ENCODE measurements around the gene MRPS15.
"Not testable (repeated sequence)": the region's sequence is repeated elsewhere in the genome, so short reads cannot be mapped to it uniquely, and the experiment has no call there.

The MRPS15 gene

GRCh38 chr1:36482724-36483388 is 18.7 kb upstream of the MRPS15 start, which contains the start of gene CSF3R:
Gene CSF3R, minus strand, starts transcription at chr1:36482913. Its CDS starts 3,417 bp downstream, at chr1:36479496.
- DNase-seq = peak; percentile 64 to 72 (median 68)

DNA sequence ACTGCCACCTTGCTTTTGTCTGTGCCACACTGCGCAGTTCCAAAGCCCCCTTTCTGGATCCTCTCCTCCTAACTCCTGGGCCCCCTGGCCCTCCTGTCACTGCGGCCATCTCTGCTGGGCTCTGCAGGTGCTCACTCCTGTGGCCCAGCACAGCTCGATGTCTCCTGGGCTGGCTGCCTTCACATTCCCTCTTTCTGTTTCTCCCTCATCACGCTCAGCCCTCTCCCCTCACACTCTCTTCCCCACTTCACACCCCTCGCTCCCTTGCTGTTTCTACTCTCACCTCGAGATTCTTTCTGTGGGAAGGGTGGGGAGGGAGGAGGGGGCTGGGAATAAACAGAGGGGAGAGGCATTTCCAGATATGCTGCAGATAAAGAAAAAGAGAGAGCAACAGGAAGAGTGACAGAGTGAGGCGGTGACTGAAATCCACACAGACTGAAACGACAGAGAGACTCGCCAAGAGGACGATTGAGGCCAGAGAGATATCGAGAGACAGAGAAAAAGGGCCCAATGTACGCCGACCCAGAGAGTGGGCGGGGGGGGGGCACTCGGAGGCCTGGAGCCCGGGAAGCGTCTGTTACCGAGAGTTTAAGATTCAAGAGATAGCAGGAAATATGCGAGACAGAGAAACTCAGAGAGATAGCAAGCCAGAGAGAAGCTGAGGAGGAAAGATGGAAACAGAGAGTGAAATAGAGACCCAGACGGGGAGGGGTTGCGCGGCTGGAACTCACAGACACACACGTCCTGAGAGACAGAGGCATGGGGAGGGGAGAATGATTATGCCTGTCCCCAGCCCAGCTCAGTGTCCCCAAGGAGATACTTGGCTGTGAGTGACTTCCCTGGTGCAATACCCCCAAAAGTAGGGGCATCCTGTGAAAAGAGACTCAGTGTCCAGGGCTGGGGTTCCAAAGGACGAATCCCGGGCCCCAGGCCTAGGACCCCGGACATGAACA is 17.9 kb upstream of the MRPS15 start:
- peak in 2 of 3 donors; percentile 31 to 42 for DNase-seq

GRCh38 chr1:36481091-36481490 is 16.9 kb upstream of the MRPS15 start:
- no peak for DNase-seq

DNA sequence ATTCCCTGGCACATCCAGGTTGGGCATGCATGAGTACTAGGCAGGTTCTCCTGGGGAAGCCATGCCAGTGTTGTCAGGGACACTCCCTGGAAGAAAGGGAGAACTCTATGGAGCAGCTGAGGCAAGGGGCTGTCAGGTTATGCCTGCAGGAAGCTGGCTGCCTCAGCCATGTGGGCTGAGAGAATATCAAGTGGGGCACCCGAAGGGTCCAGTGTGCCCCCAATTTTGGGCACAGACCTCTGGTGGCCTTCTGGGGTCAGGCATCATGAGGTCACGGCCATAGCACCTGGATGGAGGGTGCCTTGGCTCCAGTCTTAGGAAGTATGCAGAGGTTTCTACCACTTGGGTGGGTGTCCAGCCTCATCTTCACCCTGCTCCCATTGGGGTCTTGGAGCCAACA is 16.0 kb upstream of the MRPS15 start:
- DNase-seq = no peak

DNA sequence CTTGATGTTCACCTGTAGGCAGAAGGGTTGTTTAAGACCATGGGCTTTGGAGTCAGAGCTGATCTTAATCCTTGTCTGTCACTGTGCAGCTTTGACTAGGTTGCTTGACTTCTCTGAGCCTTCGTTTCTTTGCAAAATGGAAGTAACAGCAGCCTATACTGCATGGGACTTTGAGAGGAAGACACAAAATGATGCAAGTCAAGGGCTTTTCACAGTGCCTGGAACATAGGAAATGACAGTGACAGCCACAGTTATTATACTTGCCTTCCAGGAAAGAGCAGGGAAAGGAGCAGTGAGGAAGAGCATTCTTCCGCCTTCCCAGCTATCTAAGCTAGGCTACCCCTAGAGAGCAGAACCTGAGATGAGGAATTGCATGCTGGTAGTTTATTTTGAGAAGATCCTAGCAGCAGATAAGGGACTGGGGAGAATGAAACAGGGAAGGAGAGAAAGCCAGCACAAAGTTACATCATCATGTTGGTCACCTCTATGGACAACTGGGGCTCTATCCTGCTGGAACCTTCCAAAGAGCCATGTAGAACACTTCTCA is 15.4 kb upstream of the MRPS15 start:
- DNase-seq = peak in 2 of 3 donors; percentile 17 to 43

DNA sequence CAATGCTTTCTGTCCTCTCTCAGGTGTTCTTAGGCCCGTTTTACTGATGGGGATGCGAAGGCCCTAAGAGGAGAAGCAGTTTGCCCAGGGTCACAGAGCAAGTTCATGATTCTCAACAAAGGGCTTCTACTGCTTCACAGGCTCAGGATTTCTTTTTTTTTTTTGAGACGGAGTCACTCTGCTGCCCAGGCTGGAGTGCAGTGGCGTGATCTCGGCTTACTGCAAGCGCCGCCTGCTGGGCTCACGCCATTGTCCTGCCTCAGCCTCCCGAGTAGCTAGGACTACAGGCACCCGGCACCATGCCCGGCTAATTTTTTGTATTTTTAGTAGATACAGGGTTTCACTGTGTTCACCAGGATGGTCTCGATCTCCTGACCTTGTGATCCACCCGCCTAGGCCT is 13.4 kb upstream of the MRPS15 start:
- not testable (repeated sequence) for DNase-seq

- DNase-seq = no peak
These were observed 12.8 kb upstream of the MRPS15 start for GRCh38 chr1:36476945-36477344.

- DNase-seq = no peak
These were observed 11.9 kb upstream of the MRPS15 start for GRCh38 chr1:36475910-36476604.

DNA sequence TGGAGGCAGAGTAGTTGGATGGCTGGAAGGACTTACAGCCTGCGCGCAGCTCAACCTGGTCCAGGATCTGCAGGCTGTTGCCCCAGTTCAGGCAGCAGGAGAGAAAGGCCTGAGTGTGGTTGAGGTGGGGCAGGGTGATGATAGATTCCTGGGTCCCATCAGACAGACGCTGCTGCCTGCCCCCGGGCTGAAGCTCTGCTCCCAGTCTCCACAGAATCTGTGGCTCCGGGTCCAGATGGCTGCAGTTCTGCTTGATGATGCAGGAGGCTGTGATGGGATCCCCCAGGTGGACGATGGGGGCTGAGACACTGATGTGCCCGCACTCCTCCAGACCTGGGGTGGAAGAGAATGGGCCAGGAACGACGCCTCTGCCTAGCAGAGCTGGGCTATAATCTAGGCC is 11.2 kb upstream of the MRPS15 start:
- no peak for DNase-seq

DNA sequence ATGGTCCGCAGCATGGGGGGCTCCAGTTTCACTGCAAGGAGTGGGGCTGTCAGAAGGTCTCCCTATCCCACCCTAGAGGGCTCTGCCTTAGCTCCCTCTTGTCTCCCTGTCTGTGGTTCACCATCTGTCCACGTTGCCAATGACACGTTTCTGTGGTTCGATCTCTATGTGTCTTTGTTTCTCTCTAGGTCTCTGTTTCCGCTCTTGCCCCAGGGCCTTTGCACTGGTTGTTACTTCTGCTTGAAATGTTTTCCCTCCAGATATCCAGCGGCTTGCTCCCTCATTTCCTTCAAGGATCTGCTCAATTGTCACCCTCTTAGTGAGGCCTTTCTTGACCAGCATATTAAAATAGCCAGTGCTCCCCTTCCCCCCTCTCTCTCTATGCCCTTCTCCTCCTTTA is 8.5 kb upstream of the MRPS15 start:
- DNase-seq = no peak

DNA sequence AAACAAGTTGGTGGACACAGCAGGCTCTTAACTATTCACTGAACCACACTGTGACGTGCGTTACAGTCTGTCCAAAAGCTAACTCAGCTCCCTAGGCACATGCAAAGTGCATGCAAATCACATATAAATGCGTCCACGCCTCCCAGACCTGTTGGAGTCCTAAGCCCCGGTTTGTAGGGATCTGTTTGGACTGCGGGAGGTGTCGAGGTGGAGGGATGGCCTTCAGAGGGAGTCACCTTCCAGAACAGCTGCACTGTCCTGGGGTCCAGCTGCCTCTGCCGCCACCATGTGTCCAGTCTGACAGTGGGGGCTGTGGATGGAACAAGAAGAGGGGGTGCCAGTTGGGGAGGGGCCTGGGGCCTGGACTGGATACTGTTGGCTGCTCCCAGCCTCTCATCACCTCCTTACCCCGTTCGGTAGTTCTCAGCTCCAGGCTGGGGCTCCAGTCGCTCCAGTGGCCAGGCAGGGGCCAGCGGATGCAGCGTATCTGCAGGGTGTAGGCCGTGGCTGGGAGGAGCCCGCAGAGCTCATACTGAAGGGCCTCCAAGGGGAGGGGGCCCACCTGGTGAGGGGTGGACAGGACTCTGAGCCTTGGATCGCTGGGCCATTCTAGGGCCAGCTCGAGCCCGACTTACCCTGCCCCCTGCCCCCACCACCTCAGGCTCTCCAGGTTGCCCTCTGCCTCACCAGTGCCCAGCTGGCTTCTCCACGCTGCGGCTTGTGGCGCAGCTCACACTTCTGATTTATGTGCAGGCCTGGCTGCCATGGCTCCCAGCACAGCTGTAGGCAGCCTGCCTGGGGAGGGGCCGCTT is 7.9 kb upstream of the MRPS15 start:
- DNase-seq = no peak

- DNase-seq = no peak
These were observed 5.0 kb upstream of the MRPS15 start for GRCh38 chr1:36469163-36469562.

GRCh38 chr1:36467700-36468455 is 3.7 kb upstream of the MRPS15 start:
- DNase-seq = peak in 1 of 3 donors; percentile 15

- no peak for DNase-seq
These were observed 2.8 kb upstream of the MRPS15 start for GRCh38 chr1:36467027-36467410.

DNA sequence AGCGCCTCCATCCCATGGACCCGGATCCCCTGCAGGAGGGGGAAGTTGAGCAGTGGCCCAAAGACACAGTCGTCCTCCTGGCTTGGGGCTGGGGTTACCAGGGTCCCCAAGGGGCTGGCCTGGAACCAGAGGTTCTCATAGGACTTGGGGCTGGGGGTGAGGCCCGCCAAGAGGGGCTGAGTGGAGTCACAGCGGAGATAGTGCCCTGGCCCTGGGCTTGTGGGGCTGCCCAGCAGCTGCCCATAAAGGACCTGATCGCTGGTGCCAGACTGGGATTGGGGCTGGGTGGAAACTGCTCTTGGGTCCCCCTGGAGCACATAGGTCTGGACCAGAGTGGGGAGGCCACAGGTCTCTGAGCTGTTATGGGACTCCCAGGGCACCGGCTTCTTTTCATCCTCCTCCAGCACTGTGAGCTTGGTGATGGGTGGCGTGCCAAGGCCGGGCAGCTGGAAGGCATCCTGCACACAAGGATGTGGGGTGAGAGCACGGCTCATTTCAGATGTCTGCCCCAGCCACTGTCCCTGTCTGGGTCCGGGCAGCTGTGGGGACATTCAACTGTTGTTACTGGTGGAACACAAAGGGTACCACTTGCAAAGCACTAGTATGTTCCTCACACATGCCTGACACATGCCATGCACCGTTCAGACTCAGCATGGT is 2.3 kb upstream of the MRPS15 start:
- DNase-seq = peak in 1 of 3 donors; percentile 16

GRCh38 chr1:36465731-36466369 is 1.7 kb upstream of the MRPS15 start:
- no peak for DNase-seq

- peak in 1 of 3 donors; percentile 13 for DNase-seq
These were observed 615 bp upstream of the MRPS15 start for GRCh38 chr1:36464605-36465393.

GRCh38 chr1:36463463-36463802 is 751 bp downstream of the MRPS15 start:
- no peak for DNase-seq

DNA sequence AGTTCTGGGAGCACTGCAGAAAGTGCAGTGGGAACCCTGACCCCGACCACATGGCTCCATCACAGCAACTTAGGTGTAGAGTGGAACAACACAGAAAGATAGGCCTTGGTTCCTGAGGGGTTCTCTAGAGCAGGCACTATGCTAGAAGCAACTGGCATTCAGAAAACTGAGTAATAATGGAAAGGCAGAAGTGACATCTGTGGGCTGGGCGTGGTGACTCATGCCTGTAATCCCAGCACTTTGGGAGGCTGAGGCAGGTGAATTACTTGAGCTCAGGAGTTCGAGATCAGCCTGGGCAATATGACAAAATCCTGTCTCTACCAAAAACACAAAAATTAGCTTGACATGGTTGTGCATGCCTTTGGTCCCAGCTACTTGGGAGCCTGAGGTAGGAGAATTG is 5.3 kb downstream of the MRPS15 start:
- DNase-seq = peak; percentile 63 to 66 (median 65)

DNA sequence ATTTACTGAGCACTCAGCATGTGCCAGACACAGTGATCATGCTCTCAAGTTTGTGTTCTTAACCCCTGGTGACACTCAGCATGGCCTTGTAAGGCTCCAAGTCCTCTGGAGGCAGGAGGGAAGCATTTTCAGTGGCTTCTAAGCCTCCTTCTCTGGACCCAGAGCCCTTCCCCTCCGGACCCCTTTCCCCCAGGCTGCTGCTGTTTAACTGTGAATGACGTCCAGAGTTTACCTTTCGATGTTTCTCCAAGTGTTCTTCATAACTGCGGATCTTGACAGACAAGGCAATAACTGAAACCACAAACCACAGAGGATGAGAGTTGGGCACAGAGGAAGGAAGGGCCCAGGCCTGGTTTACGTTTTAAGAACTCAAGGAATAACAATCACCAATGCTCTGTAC is 6.5 kb downstream of the MRPS15 start:
- DNase-seq = peak in 2 of 3 donors; percentile 18
